Karpas-422 (cell line): ENCODE results near the gene OTUD7B. TPM values are rescaled to one million over a fixed set of nuclear protein-coding genes. Genes with fewer than 3 reads are reported as not detected.

ENCODE experiments used
- DNase-seq: peaks from one replicate; pipeline ENCODE4 v3.0.0-alpha.2; 2015
- H2AFZ ChIP-seq: fragments of 200-600 bp; sonication (generic); 2 replicates; pipeline ENCODE4 v1.6.1; 2014; ENCODE audit warnings: antibody characterized with exemption, low read length, mixed read lengths
- H3K27ac ChIP-seq: fragments of 200-600 bp; sonication (generic); 2 replicates; pipeline ENCODE4 v1.5.1; 2014; ENCODE audit warnings: mild to moderate bottlenecking, low read length, moderate library complexity
- H3K27me3 ChIP-seq: fragments of 200-600 bp; sonication (generic); 2 replicates; pipeline ENCODE4 v1.6.1; 2014; ENCODE audit warnings: low read length, mixed read lengths
- H3K36me3 ChIP-seq: fragments of 200-600 bp; sonication (generic); 2 replicates; pipeline ENCODE4 v1.6.1; 2014; ENCODE audit warnings: low read length, mixed read lengths; ENCODE audit not compliant: insufficient read depth
- H3K4me1 ChIP-seq: fragments of 200-600 bp; sonication (generic); 2 replicates; pipeline ENCODE4 v1.6.1; 2014; ENCODE audit warnings: mild to moderate bottlenecking, low read length, mixed read lengths
- H3K4me2 ChIP-seq: fragments of 200-600 bp; sonication (generic); 2 replicates; pipeline ENCODE4 v1.6.1; 2014; ENCODE audit warnings: low read length, low read depth, mild to moderate bottlenecking; ENCODE audit not compliant: poor library complexity, severe bottlenecking
- H3K4me3 ChIP-seq: fragments of 200-600 bp; sonication (generic); 2 replicates; pipeline ENCODE4 v1.5.1; 2014; ENCODE audit warnings: mild to moderate bottlenecking, antibody characterized with exemption, low read length, mixed read lengths
- H3K79me2 ChIP-seq: fragments of 200-600 bp; sonication (generic); 2 replicates; pipeline ENCODE4 v1.6.1; 2014; ENCODE audit warnings: mild to moderate bottlenecking, low read length, mixed read lengths
- H3K9ac ChIP-seq: fragments of 200-600 bp; sonication (generic); 2 replicates; pipeline ENCODE4 v1.6.0; 2014; ENCODE audit warnings: low read length
- H3K9me2 ChIP-seq: fragments of 200-600 bp; sonication (generic), shearing (Covaris generic); replicated peaks from 2 replicates; pipeline ENCODE4 v1.6.0; 2014; ENCODE audit warnings: mild to moderate bottlenecking, low read length, moderate library complexity; ENCODE audit not compliant: insufficient read depth
- H3K9me3 ChIP-seq: fragments of 300-700, 200-600 bp; sonication (generic); 2 replicates; pipeline ENCODE4 v1.6.1; 2014; ENCODE audit warnings: low read length, mixed read lengths
- H4K20me1 ChIP-seq: fragments of 200-600 bp; sonication (generic); 2 replicates; pipeline ENCODE4 v1.6.1; 2014; ENCODE audit warnings: mild to moderate bottlenecking, antibody characterized with exemption, low read length, low read depth; ENCODE audit not compliant: insufficient read depth
- total RNA-seq: library from RNA; depleted of rRNA; stranded (reverse); fragments of >200 nt; shearing (Covaris generic); gene quantifications from 2 replicates; pipeline ENCODE4 v1.2.3, GENCODE V29; 2014; ENCODE audit warnings: low replicate concordance

The OTUD7B gene
- total RNA-seq, 1 experiment from 2014 or later: 3.6 TPM

- no peak for DNase-seq
- no peaks in the 10 kb centered on the region for H3K27me3 ChIP-seq
- H4K20me1 ChIP-seq: peaks cover 54% of the 10 kb centered on the region; the same call in 1 of the 2 replicates
- no peak overlapping the region for H3K9ac ChIP-seq
- H3K9me3 ChIP-seq: no peaks in the 10 kb centered on the region
- H3K36me3 ChIP-seq: no peaks in the 10 kb centered on the region
- no peaks in the 10 kb centered on the region for H3K79me2 ChIP-seq
- no peak overlapping the region for H3K4me2 ChIP-seq
- H2AFZ ChIP-seq: no peak overlapping the region
- H3K4me1 ChIP-seq: peaks cover 17% of the 10 kb centered on the region
- no peak overlapping the region for H3K27ac ChIP-seq
- no peak overlapping the region for H3K4me3 ChIP-seq
- no peaks in the 10 kb centered on the region for H3K9me2 ChIP-seq
These were observed 9.1 kb downstream of the OTUD7B start for GRCh38 chr1:150001415-150001814.

GRCh38 chr1:149997585-149998262 lies 12.8 kb downstream of the OTUD7B start:
- no peaks in the 10 kb centered on the region for H3K79me2 ChIP-seq
- peaks cover 17% of the 10 kb centered on the region for H3K4me1 ChIP-seq
- H3K4me2 ChIP-seq: peak overlapping the region; percentile 5
- peak; percentile 77 for DNase-seq
- peaks cover 69% of the 10 kb centered on the region for H4K20me1 ChIP-seq
- no peak overlapping the region for H2AFZ ChIP-seq
- H3K27me3 ChIP-seq: no peaks in the 10 kb centered on the region
- H3K27ac ChIP-seq: no peak overlapping the region
- H3K36me3 ChIP-seq: no peaks in the 10 kb centered on the region
- H3K4me3 ChIP-seq: no peak overlapping the region
- H3K9me3 ChIP-seq: no peaks in the 10 kb centered on the region
- H3K9ac ChIP-seq: no peak overlapping the region
- H3K9me2 ChIP-seq: no peaks in the 10 kb centered on the region

GRCh38 chr1:149995927-149996326 lies 14.6 kb downstream of the OTUD7B start:
- Histone ChIP-seq H3K4me3 (no peak overlapping the region), H3K4me2 (no peak overlapping the region), H3K9ac (no peak overlapping the region), H3K79me2 (no peaks in the 10 kb centered on the region), H3K27me3 (no peaks in the 10 kb centered on the region), H3K9me2 (no peaks in the 10 kb centered on the region), H2AFZ (no peak overlapping the region), H3K27ac (no peak overlapping the region), H3K9me3 (no peaks in the 10 kb centered on the region), H3K36me3 (no peaks in the 10 kb centered on the region), H4K20me1 (peaks cover 54% of the 10 kb centered on the region), H3K4me1 (peaks cover 17% of the 10 kb centered on the region)
- DNase-seq: no peak

GRCh38 chr1:149993764-149994163 lies 16.8 kb downstream of the OTUD7B start:
- no peak for DNase-seq
- no peak overlapping the region for H3K9ac ChIP-seq
- no peak overlapping the region for H3K4me3 ChIP-seq
- H3K9me2 ChIP-seq: no peaks in the 10 kb centered on the region
- peaks cover 48% of the 10 kb centered on the region for H4K20me1 ChIP-seq
- H3K27me3 ChIP-seq: no peaks in the 10 kb centered on the region
- H2AFZ ChIP-seq: no peak overlapping the region
- H3K9me3 ChIP-seq: no peaks in the 10 kb centered on the region
- no peak overlapping the region for H3K27ac ChIP-seq
- H3K4me2 ChIP-seq: no peak overlapping the region
- H3K36me3 ChIP-seq: no peaks in the 10 kb centered on the region
- H3K79me2 ChIP-seq: no peaks in the 10 kb centered on the region
- peaks cover 17% of the 10 kb centered on the region for H3K4me1 ChIP-seq

GRCh38 chr1:149993181-149993580 lies 17.3 kb downstream of the OTUD7B start:
- DNase-seq: no peak
- no peak overlapping the region for H2AFZ ChIP-seq
- H3K9ac ChIP-seq: no peak overlapping the region
- H3K4me1 ChIP-seq: peaks cover 13% of the 10 kb centered on the region
- no peaks in the 10 kb centered on the region for H3K36me3 ChIP-seq
- H3K27ac ChIP-seq: no peak overlapping the region
- H3K9me3 ChIP-seq: no peaks in the 10 kb centered on the region
- H3K9me2 ChIP-seq: no peaks in the 10 kb centered on the region
- no peak overlapping the region for H3K4me3 ChIP-seq
- peaks cover 49% of the 10 kb centered on the region for H4K20me1 ChIP-seq
- no peaks in the 10 kb centered on the region for H3K79me2 ChIP-seq
- no peak overlapping the region for H3K4me2 ChIP-seq
- H3K27me3 ChIP-seq: no peaks in the 10 kb centered on the region

- H3K4me1 ChIP-seq: no peaks in the 10 kb centered on the region
- DNase-seq: no peak
- no peak overlapping the region for H3K4me2 ChIP-seq
- no peaks in the 10 kb centered on the region for H3K9me2 ChIP-seq
- no peak overlapping the region for H3K9ac ChIP-seq
- H3K9me3 ChIP-seq: no peaks in the 10 kb centered on the region
- H3K27me3 ChIP-seq: no peaks in the 10 kb centered on the region
- no peaks in the 10 kb centered on the region for H3K79me2 ChIP-seq
- H4K20me1 ChIP-seq: peaks cover 36% of the 10 kb centered on the region
- H2AFZ ChIP-seq: no peak overlapping the region
- H3K36me3 ChIP-seq: no peaks in the 10 kb centered on the region
- H3K27ac ChIP-seq: no peak overlapping the region
- H3K4me3 ChIP-seq: no peak overlapping the region
These were observed 23.3 kb downstream of the OTUD7B start for GRCh38 chr1:149987297-149987595.

- H3K4me1 ChIP-seq: no peaks in the 10 kb centered on the region
- H3K27ac ChIP-seq: no peak overlapping the region
- H3K9me3 ChIP-seq: no peaks in the 10 kb centered on the region
- no peak overlapping the region for H3K4me3 ChIP-seq
- no peak overlapping the region for H2AFZ ChIP-seq
- no peak overlapping the region for H3K4me2 ChIP-seq
- DNase-seq: no peak
- no peak overlapping the region for H3K9ac ChIP-seq
- H3K79me2 ChIP-seq: no peaks in the 10 kb centered on the region
- H3K9me2 ChIP-seq: no peaks in the 10 kb centered on the region
- no peaks in the 10 kb centered on the region for H3K27me3 ChIP-seq
- peaks cover 36% of the 10 kb centered on the region for H4K20me1 ChIP-seq
- no peaks in the 10 kb centered on the region for H3K36me3 ChIP-seq
These were observed 23.8 kb downstream of the OTUD7B start for GRCh38 chr1:149986486-149987296.

- H3K27me3 ChIP-seq: no peaks in the 10 kb centered on the region
- H3K4me2 ChIP-seq: no peak overlapping the region
- H3K27ac ChIP-seq: no peak overlapping the region
- no peaks in the 10 kb centered on the region for H3K79me2 ChIP-seq
- H3K9me2 ChIP-seq: no peaks in the 10 kb centered on the region
- H2AFZ ChIP-seq: no peak overlapping the region
- H3K36me3 ChIP-seq: no peaks in the 10 kb centered on the region
- no peak overlapping the region for H3K9ac ChIP-seq
- no peaks in the 10 kb centered on the region for H3K9me3 ChIP-seq
- DNase-seq: no peak
- peaks cover 12% of the 10 kb centered on the region; the same call in 1 of the 2 replicates for H4K20me1 ChIP-seq
- H3K4me3 ChIP-seq: no peak overlapping the region
- H3K4me1 ChIP-seq: no peaks in the 10 kb centered on the region
These were observed 30.5 kb downstream of the OTUD7B start for GRCh38 chr1:149979972-149980540.
